Skin epidermis (tissue), 12 donors: ENCODE results near the gene ANTXR1.
"Not testable (repeated sequence)": the region's sequence is repeated elsewhere in the genome, so short reads cannot be mapped to it uniquely, and the experiment has no call there.

ENCODE experiments used
- H3K27ac ChIP-seq, 21 experiments: fragments of 200-600 bp; sonication (generic) in 11 of 21; one replicate each; pipeline ENCODE4 v1.5.0; 2020; ENCODE audit warnings: mild to moderate bottlenecking in 3 of 21, inconsistent platforms in 2 of 21, moderate library complexity in 2 of 21
- H3K4me3 ChIP-seq, 7 experiments: fragments of 200-600 bp; sonication (generic) in 2 of 7; one replicate each; pipeline ENCODE4 v1.5.0; 2020; ENCODE audit warnings: inconsistent platforms in 2 of 7, mild to moderate bottlenecking in 2 of 7, moderate library complexity in 1 of 7

ANTXR1 gene

DNA sequence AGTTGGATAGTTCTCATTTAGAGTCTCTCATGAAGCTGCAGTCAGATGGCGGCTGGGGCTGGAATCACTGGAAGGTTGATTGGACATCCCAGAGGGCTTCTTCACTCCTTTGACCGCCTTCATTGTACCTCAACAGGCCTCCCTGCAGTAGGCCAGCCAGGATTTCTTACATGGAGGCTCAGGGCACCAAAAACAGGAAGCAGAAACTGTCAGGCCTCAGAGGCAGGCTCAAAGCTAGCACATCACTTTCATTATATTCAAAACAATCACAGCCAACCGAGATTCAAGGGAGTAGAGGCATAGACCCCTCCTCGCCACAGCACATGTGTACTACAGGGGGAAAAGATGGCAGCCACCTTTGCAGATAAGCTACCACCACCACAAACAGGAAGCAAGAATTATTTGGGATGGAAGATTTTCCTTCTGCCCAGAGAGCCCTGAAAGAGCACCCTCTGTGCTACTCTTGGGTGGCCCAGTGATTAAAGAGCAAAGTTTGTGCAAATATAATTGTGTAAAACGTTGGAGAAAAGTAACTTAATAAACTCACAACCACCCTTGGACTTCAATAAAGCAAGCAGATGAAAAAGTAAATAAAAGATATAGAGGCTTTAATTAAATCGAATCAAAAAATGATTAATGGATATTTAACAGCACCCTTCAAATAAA lies 218.8 kb downstream of the ANTXR1 start:
- H3K27ac ChIP-seq: no peak overlapping the region
- H3K4me3 ChIP-seq: no peak overlapping the region

DNA sequence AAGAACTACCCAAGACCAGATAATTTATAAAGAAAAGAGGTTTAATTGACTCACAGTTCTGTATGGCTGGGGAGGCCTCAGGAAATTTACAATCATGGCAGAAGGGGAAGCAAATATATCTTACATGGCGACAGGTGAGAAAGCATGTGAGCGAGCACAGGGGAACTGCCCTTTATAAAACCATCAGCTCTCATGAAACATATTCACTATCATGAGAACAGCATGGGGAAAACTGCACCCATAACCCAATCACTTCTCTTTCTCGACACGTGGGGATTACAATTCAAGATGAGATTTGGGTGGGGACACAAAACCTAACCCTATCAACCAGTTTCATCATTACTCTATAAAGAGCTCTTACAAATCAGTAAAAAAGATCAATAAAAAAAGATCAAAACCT lies 222.9 kb downstream of the ANTXR1 start:
- not testable (repeated sequence) for H3K27ac ChIP-seq, H3K4me3 ChIP-seq

DNA sequence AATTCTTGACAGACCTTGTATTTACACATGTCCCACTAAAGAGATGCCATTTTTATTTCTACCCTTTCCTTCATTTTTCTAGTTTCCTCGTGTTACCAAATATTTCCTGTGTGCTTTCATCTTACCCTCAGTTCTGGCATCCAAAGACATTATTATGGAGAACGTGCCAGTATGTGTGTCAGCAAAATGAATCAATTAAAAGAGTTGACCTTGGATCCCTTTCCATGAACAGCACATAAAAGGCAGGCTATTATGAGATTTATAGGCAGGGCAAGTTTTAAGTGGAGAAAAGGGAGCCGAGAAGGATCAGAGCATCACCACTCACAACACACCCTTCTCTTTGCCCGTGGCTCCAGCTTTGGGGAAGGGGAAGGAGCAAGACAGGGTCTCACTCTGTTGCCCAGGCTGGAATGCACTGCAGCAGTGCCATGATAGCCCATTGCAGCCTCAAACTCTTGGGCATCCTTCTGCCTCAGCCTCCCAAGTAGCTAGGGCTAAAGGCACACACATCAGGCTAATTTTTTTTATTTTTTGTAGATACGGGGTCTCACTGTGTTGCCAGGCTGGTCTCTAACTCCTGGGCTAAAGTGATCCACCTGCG lies 224.2 kb downstream of the ANTXR1 start:
- H3K27ac ChIP-seq: peak overlapping the region in 1 of 21 experiments; percentile 11
- no peak overlapping the region for H3K4me3 ChIP-seq

DNA sequence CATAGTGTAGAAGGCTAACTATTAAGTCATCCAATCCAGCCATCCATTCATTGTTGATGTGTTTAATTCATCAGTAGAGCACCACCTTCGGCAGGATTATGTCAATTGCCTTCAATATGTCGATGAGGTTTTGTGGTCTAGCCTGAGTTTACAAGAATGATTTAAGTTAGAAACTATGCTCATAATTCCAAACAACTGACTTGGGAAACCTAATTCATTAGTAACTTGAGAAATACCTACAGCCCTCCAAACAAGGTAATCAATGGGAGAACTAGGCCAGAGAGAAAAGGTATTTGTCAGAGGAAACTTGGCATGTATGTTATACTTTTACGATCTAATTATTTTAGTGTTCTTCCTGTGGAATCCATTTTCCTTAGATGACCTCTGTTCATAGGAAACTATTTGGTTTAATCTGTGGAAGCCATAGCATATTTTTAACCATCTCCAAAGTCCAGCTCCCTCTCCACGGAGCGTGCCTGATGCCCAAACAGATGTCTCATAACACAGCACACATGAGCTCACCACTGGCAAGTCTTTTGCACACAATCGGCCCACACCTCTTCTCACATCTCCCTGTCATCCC lies 225.6 kb downstream of the ANTXR1 start:
- H3K4me3 ChIP-seq: no peak overlapping the region
- H3K27ac ChIP-seq: no peak overlapping the region

DNA sequence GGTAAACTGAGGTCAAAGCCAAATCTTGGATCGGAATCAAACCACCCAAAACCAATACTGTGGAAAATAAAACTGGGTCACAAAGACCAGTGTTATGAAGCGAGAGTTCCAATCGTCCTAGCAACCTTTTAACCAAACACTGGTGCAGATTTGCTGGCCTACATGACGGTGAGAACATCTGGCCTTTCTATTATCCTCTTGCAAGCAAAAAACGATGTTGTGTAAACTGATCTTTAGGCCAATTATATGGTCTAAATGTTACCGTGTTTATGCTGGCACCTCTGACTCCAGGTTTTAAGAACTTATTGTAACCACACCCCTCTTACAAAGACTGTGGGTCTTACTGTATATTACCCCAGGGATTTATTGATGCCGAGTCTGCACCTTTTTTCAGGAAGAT lies 228.1 kb downstream of the ANTXR1 start:
- no peak overlapping the region for H3K4me3 ChIP-seq
- peak overlapping the region in 2 of 21 experiments; percentile 43 to 59 for H3K27ac ChIP-seq

DNA sequence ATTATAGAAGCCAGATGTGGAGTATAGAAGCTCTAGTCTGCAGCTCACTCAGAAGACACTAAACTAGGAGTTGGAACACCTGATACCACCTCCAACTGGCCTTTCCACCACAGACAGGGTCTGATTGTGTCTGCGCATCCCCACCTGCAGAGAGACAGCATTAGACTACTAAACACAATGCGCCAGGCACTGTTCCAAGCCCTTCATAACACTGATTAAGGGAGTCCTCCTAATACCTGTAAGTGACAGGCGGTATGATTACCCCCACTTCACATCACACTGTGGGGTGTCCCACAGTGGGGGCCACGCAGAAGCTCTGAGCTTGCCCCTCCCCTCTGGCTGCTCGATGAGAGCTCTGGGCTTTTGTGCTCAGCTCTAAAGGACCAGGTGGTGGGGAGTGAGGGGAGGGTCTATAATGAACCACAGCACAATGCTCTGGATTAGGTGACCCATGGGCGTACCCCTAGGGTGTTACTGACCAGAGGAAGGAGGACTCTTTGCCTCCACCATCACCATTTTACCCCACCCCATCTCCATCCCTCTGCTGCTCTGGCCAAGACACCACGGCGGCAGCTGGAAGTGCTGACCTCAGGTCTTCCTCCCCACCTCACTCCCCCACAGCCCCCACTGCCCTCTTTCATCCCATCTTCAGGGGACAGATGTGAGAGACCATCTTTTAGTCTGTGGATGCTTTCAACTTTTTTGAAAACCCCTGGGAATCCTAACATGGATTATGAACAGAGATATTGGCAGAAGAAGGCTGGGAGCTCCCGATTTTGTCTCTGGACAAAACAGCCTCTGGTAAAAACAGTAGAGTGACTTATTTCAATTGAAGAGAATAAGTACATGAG lies 228.9 kb downstream of the ANTXR1 start:
- peak overlapping the region in 6 of 21 experiments; percentile 9 to 65 (median 32) for H3K27ac ChIP-seq

DNA sequence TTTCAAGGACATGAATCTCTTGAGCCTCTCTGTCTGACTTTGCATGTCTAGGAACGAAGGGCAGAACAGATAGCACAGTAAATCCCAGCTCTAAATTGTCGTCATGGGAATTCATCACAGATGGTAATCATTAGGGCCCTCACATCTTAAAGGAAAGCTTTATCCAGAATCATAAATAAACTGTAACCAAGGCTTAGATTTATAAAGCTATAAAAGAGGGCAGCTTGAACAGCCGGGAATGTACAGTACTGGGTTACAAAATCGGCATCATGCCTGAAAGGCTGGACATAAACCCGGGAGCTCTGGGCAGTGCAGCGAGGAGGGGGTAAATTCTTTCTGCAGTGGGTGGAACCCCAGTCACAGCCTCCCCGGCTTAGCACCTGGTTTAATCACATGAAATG lies 229.7 kb downstream of the ANTXR1 start:
- Histone ChIP-seq H3K4me3 (no peak overlapping the region), H3K27ac (peak overlapping the region in 3 of 21 experiments; percentile 22 to 65 (median 59))

More for the DNA sequence above, 228.9 kb downstream of the ANTXR1 start:
- no peak overlapping the region for H3K4me3 ChIP-seq

DNA sequence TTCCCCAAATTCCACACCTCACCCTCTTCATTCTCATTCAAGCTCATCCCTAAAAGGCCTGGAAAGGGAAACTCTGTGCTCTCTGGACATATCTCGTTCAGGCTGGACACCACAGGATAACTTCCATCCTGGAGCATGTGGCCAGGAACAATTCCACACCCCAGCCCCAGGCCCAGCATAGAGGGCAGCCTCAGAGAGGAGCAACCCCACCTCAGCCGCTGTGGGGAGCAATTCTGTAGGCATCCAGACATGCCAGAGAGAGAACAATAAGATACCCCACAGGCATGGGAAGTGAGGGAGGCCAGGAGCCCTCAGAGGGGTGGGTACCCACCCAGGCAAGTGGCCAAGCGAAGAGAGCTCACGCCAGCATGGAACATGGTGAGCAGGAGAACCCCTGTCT lies 230.7 kb downstream of the ANTXR1 start:
- no peak overlapping the region for H3K27ac ChIP-seq

DNA sequence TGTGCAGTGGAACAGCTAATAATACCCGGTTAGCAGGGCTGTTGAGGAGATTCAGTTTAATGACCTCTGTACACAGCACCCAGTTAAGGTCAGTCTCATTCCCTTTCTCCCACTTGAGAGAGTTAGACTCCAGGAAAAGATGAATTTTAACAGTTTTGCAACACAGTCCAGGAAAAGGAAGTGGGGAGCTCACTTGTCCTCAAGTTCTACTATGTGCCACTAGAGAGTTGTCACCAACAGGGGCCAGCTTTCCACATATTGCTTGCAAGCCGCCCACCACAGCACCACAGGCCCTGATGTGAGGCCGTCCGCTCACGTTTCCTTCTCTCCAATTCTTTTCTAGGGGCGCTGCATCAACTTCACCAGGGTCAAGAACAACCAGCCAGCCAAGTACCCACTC lies 231.9 kb downstream of the ANTXR1 start:
- no peak overlapping the region for H3K4me3 ChIP-seq
- no peak overlapping the region for H3K27ac ChIP-seq

More for the DNA sequence above, 230.7 kb downstream of the ANTXR1 start:
- H3K4me3 ChIP-seq: no peak overlapping the region

DNA sequence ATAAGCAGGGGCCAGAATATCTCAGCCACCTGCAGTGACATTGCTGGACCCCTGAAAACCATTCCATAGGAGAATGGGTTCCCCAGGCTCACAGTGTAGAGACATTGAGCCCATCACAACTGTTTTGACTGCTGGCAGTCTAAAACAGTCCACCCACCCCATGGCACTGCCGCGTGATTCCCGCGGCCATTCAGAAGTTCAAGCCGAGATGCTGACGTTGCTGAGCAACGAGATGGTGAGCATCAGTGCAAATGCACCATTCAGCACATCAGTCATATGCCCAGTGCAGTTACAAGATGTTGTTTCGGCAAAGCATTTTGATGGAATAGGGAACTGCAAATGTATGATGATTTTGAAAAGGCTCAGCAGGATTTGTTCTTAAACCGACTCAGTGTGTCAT lies 234.6 kb downstream of the ANTXR1 start:
- H3K4me3 ChIP-seq: no peak overlapping the region
- no peak overlapping the region for H3K27ac ChIP-seq

DNA sequence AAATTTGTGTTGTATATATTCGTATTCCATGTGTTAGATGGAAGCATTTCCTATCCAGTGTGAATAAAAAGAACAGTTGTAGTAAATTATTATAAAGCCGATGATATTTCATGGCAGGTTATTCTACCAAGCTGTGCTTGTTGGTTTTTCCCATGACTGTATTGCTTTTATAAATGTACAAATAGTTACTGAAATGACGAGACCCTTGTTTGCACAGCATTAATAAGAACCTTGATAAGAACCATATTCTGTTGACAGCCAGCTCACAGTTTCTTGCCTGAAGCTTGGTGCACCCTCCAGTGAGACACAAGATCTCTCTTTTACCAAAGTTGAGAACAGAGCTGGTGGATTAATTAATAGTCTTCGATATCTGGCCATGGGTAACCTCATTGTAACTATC lies 235.3 kb downstream of the ANTXR1 start:
- H3K4me3 ChIP-seq: no peak overlapping the region

DNA sequence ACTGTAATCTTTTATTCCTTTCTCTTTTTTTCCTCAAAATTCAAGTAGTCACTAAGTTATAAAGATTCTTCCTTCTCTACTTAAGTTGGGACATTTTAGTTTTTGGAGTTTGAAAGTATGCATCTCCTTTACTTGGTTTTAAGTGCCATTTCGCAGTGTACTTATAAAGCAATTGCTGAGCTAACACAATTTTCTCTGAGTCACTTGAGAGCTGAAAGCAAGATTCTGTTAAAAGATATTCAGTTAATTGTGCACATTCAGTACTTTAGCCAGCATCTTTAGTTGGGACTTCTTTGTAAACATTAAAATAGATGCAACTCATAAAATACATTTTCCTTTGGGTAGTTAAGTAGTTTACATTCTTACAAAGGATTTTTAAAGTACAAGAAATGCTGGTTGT lies 238.0 kb downstream of the ANTXR1 start:
- H3K27ac ChIP-seq: no peak overlapping the region

More for the DNA sequence above, 235.3 kb downstream of the ANTXR1 start:
- no peak overlapping the region for H3K27ac ChIP-seq

DNA sequence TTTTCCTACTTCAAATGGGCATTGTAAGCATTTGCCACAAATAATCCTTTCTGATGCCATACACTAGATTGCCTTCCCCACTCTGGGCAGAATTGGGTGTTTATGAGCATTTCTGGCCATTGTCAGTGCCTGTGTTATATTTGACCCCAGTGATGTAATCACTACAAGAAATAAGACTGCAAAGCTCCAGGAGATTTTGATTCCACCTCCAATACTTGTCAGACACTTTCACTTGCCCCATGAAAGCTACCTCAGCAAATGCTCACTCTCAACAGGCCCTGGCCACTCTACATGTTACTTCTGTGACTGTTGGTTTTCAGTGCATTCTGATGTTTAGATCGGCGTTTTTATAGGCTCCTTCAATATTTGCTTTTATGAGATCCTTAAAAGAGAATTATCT lies 239.0 kb downstream of the ANTXR1 start:
- peak overlapping the region in 1 of 21 experiments; percentile 29 for H3K27ac ChIP-seq
- H3K4me3 ChIP-seq: no peak overlapping the region

More for the DNA sequence above, 238.0 kb downstream of the ANTXR1 start:
- H3K4me3 ChIP-seq: no peak overlapping the region

DNA sequence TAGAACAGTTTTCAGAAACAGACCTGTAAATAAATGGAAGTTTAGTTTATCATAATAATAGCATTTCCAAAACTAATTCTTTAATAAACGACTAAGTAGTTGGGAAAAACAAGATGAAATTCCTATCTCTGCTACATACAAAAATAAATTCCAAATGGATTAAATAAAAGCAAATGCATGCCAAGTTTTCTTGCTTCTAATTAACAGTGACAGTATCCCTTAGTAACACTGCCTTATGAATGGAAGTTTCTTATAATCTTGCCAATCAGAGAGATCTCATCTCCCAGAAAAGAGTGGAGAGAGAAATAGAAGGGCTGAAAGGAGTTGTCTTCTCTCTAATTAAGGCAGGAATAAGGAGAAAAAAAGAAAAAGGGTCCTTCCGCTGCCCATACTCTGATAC lies 240.1 kb downstream of the ANTXR1 start:
- Histone ChIP-seq H3K4me3 (no peak overlapping the region), H3K27ac (peak overlapping the region in 5 of 21 experiments; percentile 8 to 68 (median 39))

DNA sequence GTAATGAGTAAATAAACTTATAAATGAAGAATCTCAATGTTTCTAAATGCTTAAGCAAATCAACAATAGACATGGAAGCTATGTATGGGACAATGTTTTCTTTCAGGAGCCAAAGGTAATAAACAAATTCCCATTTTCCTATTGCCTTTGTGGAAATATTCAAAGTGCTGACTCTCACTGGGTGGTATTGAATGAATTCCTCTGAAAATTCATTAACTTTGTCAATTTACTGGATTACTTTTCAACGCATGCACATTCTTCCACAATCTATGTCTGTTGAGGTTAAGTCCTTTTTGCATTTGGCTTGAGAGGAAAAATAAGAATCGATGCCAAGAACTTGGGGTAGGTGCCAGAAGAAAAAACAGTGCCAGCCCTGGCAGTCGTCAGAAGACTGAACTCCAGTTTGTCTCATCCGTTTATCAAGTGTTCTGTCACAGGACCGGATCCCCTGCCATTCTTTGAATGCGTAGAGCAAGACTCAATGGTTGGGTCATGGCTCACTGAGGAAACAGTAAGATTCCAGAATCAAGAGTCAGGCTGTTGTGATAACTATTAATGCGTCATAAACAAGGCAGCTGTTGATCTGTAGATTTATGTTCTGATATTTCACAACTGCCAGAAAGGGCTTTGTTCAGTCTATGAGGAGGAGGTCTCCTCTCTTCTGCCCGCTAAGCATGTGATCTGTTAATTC lies 240.8 kb downstream of the ANTXR1 start:
- no peak overlapping the region for H3K4me3 ChIP-seq
- peak overlapping the region in 7 of 21 experiments; percentile 8 to 68 (median 39) for H3K27ac ChIP-seq

DNA sequence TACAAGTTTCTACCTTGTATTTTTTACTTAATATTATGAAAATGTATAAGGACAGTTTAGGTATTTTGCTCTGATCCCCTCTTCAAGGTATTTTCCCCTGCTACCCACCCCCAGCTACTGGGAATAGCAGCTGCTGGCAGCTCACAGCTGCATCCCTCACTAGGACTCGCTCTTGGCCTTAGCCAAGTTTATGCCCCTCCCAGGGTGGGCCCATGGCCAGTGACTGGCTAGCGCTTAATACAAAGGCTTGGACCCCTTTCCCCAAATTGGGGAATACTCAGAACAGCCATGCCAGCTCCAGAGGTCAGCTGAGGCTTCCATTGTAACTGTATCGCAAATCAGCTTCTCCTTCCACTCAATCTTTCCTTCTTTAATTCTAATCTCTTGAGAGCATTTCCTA lies 242.8 kb downstream of the ANTXR1 start:
- no peak overlapping the region for H3K27ac ChIP-seq
- no peak overlapping the region for H3K4me3 ChIP-seq

DNA sequence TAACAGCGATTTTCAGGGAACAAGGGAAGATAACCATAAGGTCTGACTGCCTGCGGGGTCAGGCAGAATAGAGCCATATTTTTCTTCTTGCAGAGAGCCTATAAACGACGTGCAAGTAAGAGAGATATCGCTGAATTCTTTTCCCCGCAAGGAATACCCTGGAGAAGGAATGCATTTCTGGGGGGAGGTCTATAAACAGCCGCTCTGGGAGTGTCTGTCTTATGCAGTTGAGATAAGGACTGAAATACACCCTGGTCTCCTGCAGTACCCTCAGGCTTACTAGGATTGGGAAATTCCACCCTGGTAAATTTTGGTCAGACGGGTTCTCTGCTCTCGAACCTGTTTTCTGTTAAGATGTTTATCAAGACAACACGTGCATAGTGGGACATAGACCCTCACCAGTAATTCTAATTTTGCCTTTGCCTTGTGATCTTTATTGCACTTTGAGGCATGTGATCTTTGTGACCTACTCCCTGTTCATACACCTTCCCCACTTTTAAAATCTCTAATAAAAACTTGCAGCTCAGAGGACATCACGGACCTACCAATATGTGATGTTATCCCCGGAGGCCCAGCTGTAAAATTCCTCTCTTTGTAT lies 247.1 kb downstream of the ANTXR1 start:
- not testable (repeated sequence) for H3K4me3 ChIP-seq, H3K27ac ChIP-seq

DNA sequence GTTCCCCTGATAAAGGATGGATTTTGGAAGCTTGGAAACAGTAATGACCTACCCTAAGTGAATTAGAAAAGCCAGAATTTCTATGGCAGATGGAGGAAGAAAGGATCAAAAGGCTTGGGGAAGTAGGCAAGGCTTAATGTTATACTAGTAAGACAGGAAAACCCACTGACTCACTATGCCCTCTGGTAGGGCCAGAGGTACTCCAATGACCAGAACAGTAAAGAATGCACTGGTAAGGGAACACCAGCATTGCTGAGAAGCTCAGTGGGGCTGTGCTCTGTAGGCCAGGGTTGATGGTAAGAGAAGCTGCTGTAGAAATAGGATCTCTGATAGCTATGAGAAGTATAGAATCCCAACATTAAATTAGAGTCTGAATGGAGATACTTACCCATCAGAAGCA lies 247.7 kb downstream of the ANTXR1 start:
- Histone ChIP-seq H3K4me3 (no peak overlapping the region), H3K27ac (no peak overlapping the region)

DNA sequence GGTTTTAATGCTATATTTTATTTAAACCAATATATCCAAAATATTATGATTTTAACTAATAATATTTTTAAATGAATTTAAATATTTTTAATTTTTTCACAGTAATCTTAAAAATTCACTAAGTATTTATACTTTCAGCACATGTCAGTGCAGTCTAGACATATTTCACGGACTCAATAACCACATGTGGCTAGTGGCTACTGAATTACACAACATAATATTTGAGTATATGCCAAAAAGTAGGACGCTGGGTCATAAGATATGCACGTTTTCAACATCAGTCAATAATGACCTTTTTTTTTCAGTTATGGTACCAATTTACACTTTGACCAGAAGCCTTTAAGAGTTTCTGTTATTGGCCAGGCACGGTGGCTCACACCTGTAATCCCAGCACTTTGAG lies 256.4 kb downstream of the ANTXR1 start:
- Histone ChIP-seq H3K27ac (no peak overlapping the region), H3K4me3 (no peak overlapping the region)
